Parathyroid adenoma (tissue), 2 donors: ENCODE results near the gene OTOG.

Experiments
- H2AFZ ChIP-seq: fragments of 300-600 bp; sonication (generic); one replicate; pipeline ENCODE4 v1.7.0; 2017; ENCODE audit warnings: antibody characterized with exemption, mild to moderate bottlenecking
- H3K27ac ChIP-seq: fragments of 300-600 bp; sonication (generic); one replicate; pipeline ENCODE4 v1.7.0; 2017
- H3K27me3 ChIP-seq: fragments of 300-600 bp; sonication (generic); one replicate; pipeline ENCODE4 v1.7.0; 2017; ENCODE audit warnings: low read length; ENCODE audit not compliant: control insufficient read depth, insufficient read depth
- H3K36me3 ChIP-seq: fragments of 300-600 bp; sonication (generic); one replicate; pipeline ENCODE4 v1.7.0; 2017; ENCODE audit warnings: low read length; ENCODE audit not compliant: control insufficient read depth, insufficient read depth
- H3K4me1 ChIP-seq: fragments of 300-600 bp; sonication (generic); one replicate; pipeline ENCODE4 v1.7.0; 2017; ENCODE audit warnings: control low read depth
- H3K4me2 ChIP-seq: fragments of 300-600 bp; sonication (generic); one replicate; pipeline ENCODE4 v1.7.0; 2017; ENCODE audit warnings: low read length
- H3K4me3 ChIP-seq: fragments of 300-600 bp; sonication (generic); one replicate; pipeline ENCODE4 v1.7.0; 2017; ENCODE audit warnings: low read depth, low read length
- H3K79me2 ChIP-seq: fragments of 300-600 bp; sonication (generic); one replicate; pipeline ENCODE4 v1.7.0; 2017; ENCODE audit warnings: control low read depth
- H3K9ac ChIP-seq: fragments of 300-600 bp; sonication (generic); one replicate; pipeline ENCODE4 v1.7.0; 2017; ENCODE audit warnings: mild to moderate bottlenecking
- H3K9me3 ChIP-seq: fragments of 300-600 bp; sonication (generic); one replicate; pipeline ENCODE4 v1.7.0; 2017; ENCODE audit warnings: low read length; ENCODE audit not compliant: control insufficient read depth
- CTCF ChIP-seq: fragments of 300-600 bp; sonication (generic); IDR thresholded peaks from one replicate; pipeline ENCODE4 v1.7.0; 2017; ENCODE audit warnings: antibody characterized with exemption, mild to moderate bottlenecking
- donor health status: primary hyperparathyroidism.

Gene OTOG

GRCh38 chr11:17558025-17558780, 11.1 kb downstream of the OTOG start:
- Histone ChIP-seq H3K27me3 (no peaks in the 10 kb centered on the region), H3K9ac (no peak overlapping the region), H3K36me3 (no peaks in the 10 kb centered on the region), H2AFZ (no peak overlapping the region), H3K4me1 (no peaks in the 10 kb centered on the region), H3K4me2 (no peak overlapping the region), H3K27ac (no peak overlapping the region), H3K79me2 (no peaks in the 10 kb centered on the region), H3K4me3 (no peak overlapping the region), H3K9me3 (no peaks in the 10 kb centered on the region)
- no peak for TF ChIP-seq CTCF

- H3K4me2 ChIP-seq = no peak overlapping the region
- no peak overlapping the region for H3K4me3 ChIP-seq
- no peaks in the 10 kb centered on the region for H3K27me3 ChIP-seq
- no peak overlapping the region for H3K27ac ChIP-seq
- H2AFZ ChIP-seq = no peak overlapping the region
- no peak overlapping the region for H3K9ac ChIP-seq
- H3K36me3 ChIP-seq = no peaks in the 10 kb centered on the region
- no peak for TF ChIP-seq CTCF
- no peaks in the 10 kb centered on the region for H3K79me2 ChIP-seq
- no peaks in the 10 kb centered on the region for H3K4me1 ChIP-seq
- H3K9me3 ChIP-seq = no peaks in the 10 kb centered on the region
Measured at GRCh38 chr11:17558916-17559315, 11.9 kb downstream of the OTOG start.

GRCh38 chr11:17559341-17560087, 12.5 kb downstream of the OTOG start:
- no peaks in the 10 kb centered on the region for H3K79me2 ChIP-seq
- no peak overlapping the region for H3K4me3 ChIP-seq
- TF ChIP-seq CTCF = no peak
- H3K4me2 ChIP-seq = no peak overlapping the region
- no peak overlapping the region for H3K27ac ChIP-seq
- H3K4me1 ChIP-seq = no peaks in the 10 kb centered on the region
- H2AFZ ChIP-seq = no peak overlapping the region
- H3K9ac ChIP-seq = no peak overlapping the region
- no peaks in the 10 kb centered on the region for H3K27me3 ChIP-seq
- no peaks in the 10 kb centered on the region for H3K9me3 ChIP-seq
- no peaks in the 10 kb centered on the region for H3K36me3 ChIP-seq

- H3K36me3 ChIP-seq = no peaks in the 10 kb centered on the region
- no peak overlapping the region for H3K9ac ChIP-seq
- H3K27me3 ChIP-seq = no peaks in the 10 kb centered on the region
- TF ChIP-seq CTCF = no peak
- H3K79me2 ChIP-seq = no peaks in the 10 kb centered on the region
- no peak overlapping the region for H3K4me3 ChIP-seq
- H3K27ac ChIP-seq = no peak overlapping the region
- no peak overlapping the region for H3K4me2 ChIP-seq
- no peak overlapping the region for H2AFZ ChIP-seq
- no peaks in the 10 kb centered on the region for H3K9me3 ChIP-seq
- H3K4me1 ChIP-seq = no peaks in the 10 kb centered on the region
Measured at GRCh38 chr11:17560281-17561110, 13.4 kb downstream of the OTOG start.
